SU-DHL-6 (cell line): Measurements from ENCODE around the gene C16orf54.
"Not testable (repeated sequence)": the region's sequence is repeated elsewhere in the genome, so short reads cannot be mapped to it uniquely, and the experiment has no call there.

ENCODE experiments used
- H2AFZ ChIP-seq: fragments of 200-600 bp; sonication (generic); 2 replicates; pipeline ENCODE4 v1.6.1; 2014; ENCODE audit warnings: low read depth, mild to moderate bottlenecking, moderate library complexity, mixed read lengths, antibody characterized with exemption, low read length; ENCODE audit not compliant: severe bottlenecking
- H3F3A ChIP-seq: fragments of 200-600 bp; shearing (Covaris generic); 2 replicates; pipeline ENCODE4 v1.6.0; 2016; ENCODE audit warnings: antibody characterized with exemption, mild to moderate bottlenecking; ENCODE audit not compliant: insufficient read depth
- H3K27ac ChIP-seq: fragments of 200-600 bp; sonication (generic); 2 replicates; pipeline ENCODE4 v1.5.1; 2016; ENCODE audit warnings: low read depth, mild to moderate bottlenecking, low read length, moderate library complexity, mixed read lengths
- H3K27me3 ChIP-seq: fragments of 200-600 bp; sonication (generic), shearing (Covaris generic); 2 replicates; pipeline ENCODE4 v1.6.0; 2014; ENCODE audit warnings: mild to moderate bottlenecking, low read length
- H3K36me3 ChIP-seq: fragments of 200-600 bp; sonication (generic); 2 replicates; pipeline ENCODE4 v1.6.1; 2014; ENCODE audit warnings: mild to moderate bottlenecking, low read length, mixed read lengths
- H3K4me2 ChIP-seq: fragments of 300-600, 200-600 bp; shearing (Covaris generic), sonication (generic); 2 replicates; pipeline ENCODE4 v1.6.0; 2014; ENCODE audit warnings: low read length, low read depth, mild to moderate bottlenecking; ENCODE audit not compliant: poor library complexity, severe bottlenecking
- H3K4me3 ChIP-seq: fragments of 200-600 bp; sonication (generic); 2 replicates; pipeline ENCODE4 v1.5.1; 2014; ENCODE audit warnings: antibody characterized with exemption, low read length, mild to moderate bottlenecking, mixed read lengths; ENCODE audit not compliant: insufficient read depth, poor library complexity, severe bottlenecking
- H3K79me2 ChIP-seq: fragments of 200-600 bp; sonication (generic); 2 replicates; pipeline ENCODE4 v1.6.1; 2014; ENCODE audit warnings: mild to moderate bottlenecking, low read length, moderate library complexity; ENCODE audit not compliant: insufficient read depth
- H3K9ac ChIP-seq: fragments of 200-600 bp; sonication (generic); 2 replicates; pipeline ENCODE4 v1.7.0; 2014; ENCODE audit warnings: mild to moderate bottlenecking, low read length
- H3K9me2 ChIP-seq: fragments of 200-600 bp; sonication (generic); replicated peaks from 2 replicates; pipeline ENCODE4 v1.6.1; 2014; ENCODE audit warnings: low read length; ENCODE audit not compliant: insufficient read depth
- H3K9me3 ChIP-seq: fragments of 200-600 bp; sonication (generic); 2 replicates; pipeline ENCODE4 v1.6.1; 2014; ENCODE audit warnings: low read length, mixed read lengths; ENCODE audit not compliant: insufficient read depth
- H4K20me1 ChIP-seq: fragments of 200-600 bp; sonication (generic); 2 replicates; pipeline ENCODE4 v1.6.1; 2014; ENCODE audit warnings: low read depth, mild to moderate bottlenecking, antibody characterized with exemption, low read length, moderate library complexity, mixed read lengths
- CTCF ChIP-seq: fragments of 200-600 bp; sonication (generic); IDR thresholded peaks from one replicate; pipeline ENCODE4 v1.5.1; 2017; ENCODE audit warnings: antibody characterized with exemption, mild to moderate bottlenecking, low read length, moderate library complexity; ENCODE audit not compliant: insufficient read depth, poor library complexity, severe bottlenecking
- EZH2phosphoT487 ChIP-seq: fragments of 200-600 bp; sonication (generic), shearing (Covaris generic); conservative IDR thresholded peaks from 2 replicates; pipeline ENCODE4 v1.6.1; 2018; ENCODE audit warnings: mild to moderate bottlenecking, antibody characterized with exemption, low read length, moderate library complexity, mixed read lengths

The C16orf54 gene

GRCh38 chr16:29747947-29748759 is 2.4 kb upstream of the C16orf54 start:
- Histone ChIP-seq H3K9me2 (no peaks in the 10 kb centered on the region), H2AFZ (no peak overlapping the region), H4K20me1 (no peaks in the 10 kb centered on the region), H3K27ac (no peak overlapping the region), H3K27me3 (no peaks in the 10 kb centered on the region), H3K9me3 (no peaks in the 10 kb centered on the region), H3K79me2 (no peaks in the 10 kb centered on the region), H3K4me3 (no peak overlapping the region), H3K36me3 (no peaks in the 10 kb centered on the region), H3K9ac (no peak overlapping the region), H3K4me2 (no peak overlapping the region), H3F3A (no peaks in the 10 kb centered on the region)
- TF ChIP-seq CTCF (no peak), EZH2phosphoT487 (no peak)

GRCh38 chr16:29746518-29746917 is 728 bp upstream of the C16orf54 start:
- not testable (repeated sequence) for H3K4me3 ChIP-seq, H3K79me2 ChIP-seq, H3K27me3 ChIP-seq, H3K9me3 ChIP-seq, H2AFZ ChIP-seq, H3F3A ChIP-seq, H3K9me2 ChIP-seq, H3K27ac ChIP-seq, H3K4me2 ChIP-seq, H4K20me1 ChIP-seq, H3K36me3 ChIP-seq, H3K9ac ChIP-seq

- no peak overlapping the region for H3K27ac ChIP-seq
- no peaks in the 10 kb centered on the region for H3K27me3 ChIP-seq
- no peaks in the 10 kb centered on the region for H3K9me2 ChIP-seq
- H3K9ac ChIP-seq, result peak overlapping the region; percentile 40; the same call in 1 of the 2 replicates
- H2AFZ ChIP-seq, result peak overlapping the region; percentile 51
- no peaks in the 10 kb centered on the region for H3K79me2 ChIP-seq
- no peaks in the 10 kb centered on the region for H4K20me1 ChIP-seq
- H3K4me3 ChIP-seq, result no peak overlapping the region
- no peaks in the 10 kb centered on the region for H3K9me3 ChIP-seq
- H3K36me3 ChIP-seq, result no peaks in the 10 kb centered on the region
- no peak for TF ChIP-seq EZH2phosphoT487
- TF ChIP-seq CTCF, result no peak
- peak overlapping the region; percentile 37 for H3K4me2 ChIP-seq
- no peaks in the 10 kb centered on the region for H3F3A ChIP-seq
These were observed 503 bp downstream of the C16orf54 start for GRCh38 chr16:29745121-29745852.
